ENCODE data around the gene NDFIP2.

The NDFIP2 gene

GRCh38 chr13:79492918-79493594 lies 12.1 kb downstream of the NDFIP2 start:
- peak overlapping the region; percentile 99 for H3K27ac ChIP-seq
- ChIA-PET POLR2A (ENCODE audit: low non-redundant PET) (no interaction called here), CTCF (interaction anchor here (1.0 kb wide), 1 partner anchor 69 kb away, joined by 3 read pairs; no protein-coding TSS in a partner anchor)
- DNase-seq (ENCODE audit: low spot score): no peak
- TF ChIP-seq CTCF (conservative IDR thresholded peaks at IDR 0.05; ENCODE audit: low read depth): no peak

GRCh38 chr13:79496188-79496587 lies 15.2 kb downstream of the NDFIP2 start:
- H3K27ac ChIP-seq: no peak overlapping the region

DNA sequence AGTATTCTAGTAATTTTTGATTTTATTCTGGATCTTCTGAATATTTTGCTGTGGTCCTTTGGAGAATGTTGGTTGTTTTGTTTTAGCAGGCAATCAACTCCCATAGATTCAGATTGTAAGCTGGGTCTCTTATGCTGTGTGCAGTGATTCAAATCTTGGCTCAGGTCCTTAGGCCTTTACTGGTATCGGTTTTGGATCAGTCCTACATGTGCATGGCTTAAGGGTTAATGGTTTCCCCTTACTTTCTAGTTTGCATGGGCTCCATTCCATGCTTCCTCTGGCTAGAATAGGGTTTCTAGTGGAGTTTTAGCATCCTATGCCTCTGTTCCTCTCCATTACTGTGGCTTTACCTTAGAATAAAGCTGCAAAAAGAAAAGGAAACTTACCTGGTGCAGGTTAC lies 16.1 kb downstream of the NDFIP2 start:
- H3K27ac ChIP-seq: no peak overlapping the region
- ChIA-PET CTCF (interaction anchor here (0.6 kb wide), 1 partner anchor 1604 kb away, joined by 4 read pairs; no protein-coding TSS in a partner anchor), POLR2A (ENCODE audit: low non-redundant PET) (no interaction called here)
- no peak for DNase-seq (ENCODE audit: low spot score)
- TF ChIP-seq CTCF (conservative IDR thresholded peaks at IDR 0.05; ENCODE audit: low read depth): no peak

More at GRCh38 chr13:79496188-79496587, 15.2 kb downstream of the NDFIP2 start:
- ChIA-PET CTCF (interaction anchor here (0.7 kb wide), 1 partner anchor 470 kb away, joined by 5 read pairs; no protein-coding TSS in a partner anchor), POLR2A (ENCODE audit: low non-redundant PET) (no interaction called here)
- no peak for DNase-seq (ENCODE audit: low spot score)
- no peak for TF ChIP-seq CTCF (conservative IDR thresholded peaks at IDR 0.05; ENCODE audit: low read depth)

DNA sequence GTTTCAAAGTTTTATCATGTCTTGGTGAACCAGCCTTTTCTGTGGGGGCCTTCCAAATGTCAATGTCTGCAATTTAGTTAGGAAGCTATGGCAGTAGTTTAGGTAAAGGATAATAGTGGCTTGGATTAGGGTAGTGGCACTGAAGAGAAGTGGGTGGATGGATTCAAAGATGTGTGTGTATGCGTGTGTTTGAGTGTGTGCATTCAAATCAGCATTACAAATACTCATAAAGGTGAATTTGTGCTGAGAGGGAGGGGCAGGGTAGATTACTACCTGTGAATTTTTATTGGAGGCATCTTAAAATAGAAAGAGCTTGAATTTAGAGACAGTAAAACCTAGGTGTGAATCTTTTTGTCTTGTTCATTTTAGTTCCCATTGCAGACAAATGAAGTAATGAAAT lies 16.9 kb downstream of the NDFIP2 start:
- no peak for DNase-seq (ENCODE audit: low spot score)
- CTCF ChIA-PET: no interaction called here
- no peak overlapping the region for H3K27ac ChIP-seq
- POLR2A ChIA-PET (ENCODE audit: low non-redundant PET): no interaction called here
- no peak for TF ChIP-seq CTCF (conservative IDR thresholded peaks at IDR 0.05; ENCODE audit: low read depth)

- POLR2A ChIA-PET (ENCODE audit: low non-redundant PET): no interaction called here
- no peak for DNase-seq (ENCODE audit: low spot score)
- TF ChIP-seq CTCF (conservative IDR thresholded peaks at IDR 0.05; ENCODE audit: low read depth): no peak
- CTCF ChIA-PET: no interaction called here
- H3K27ac ChIP-seq: no peak overlapping the region
These were observed 19.9 kb downstream of the NDFIP2 start for GRCh38 chr13:79500829-79501228.

DNA sequence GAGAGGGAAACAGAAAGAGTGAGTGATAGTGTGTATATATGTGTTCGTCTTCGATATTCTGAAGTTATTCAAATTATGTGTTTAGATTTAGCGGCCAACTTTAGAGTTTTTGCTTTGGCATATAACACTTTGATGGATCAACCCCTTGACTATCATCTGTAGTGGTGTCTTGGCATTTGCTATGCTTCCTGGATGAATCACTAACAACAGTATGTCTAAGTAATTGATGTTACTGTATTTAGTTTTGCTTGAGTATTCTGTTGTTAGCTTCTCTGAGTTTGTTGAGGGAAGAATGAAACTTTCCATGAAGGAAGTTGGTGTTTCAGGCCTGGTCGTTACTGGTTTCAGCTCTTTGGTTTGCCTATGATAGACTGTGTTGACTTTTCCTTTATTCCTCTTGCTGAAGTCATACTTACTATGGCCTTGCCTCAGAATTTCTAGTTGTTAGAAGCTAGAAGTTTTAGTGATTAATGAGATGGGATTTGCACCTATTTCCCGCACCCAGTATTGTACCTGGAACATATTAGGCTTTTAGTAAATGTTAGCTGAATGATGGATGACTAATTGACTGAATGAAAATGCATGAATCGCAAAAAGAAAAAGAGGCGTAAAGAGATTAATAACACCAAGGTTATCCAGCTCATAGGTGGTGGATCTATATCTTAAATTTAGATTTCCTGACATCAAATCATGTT lies 20.7 kb downstream of the NDFIP2 start:
- POLR2A ChIA-PET (ENCODE audit: low non-redundant PET): no interaction called here
- TF ChIP-seq CTCF (conservative IDR thresholded peaks at IDR 0.05; ENCODE audit: low read depth): no peak
- H3K27ac ChIP-seq: no peak overlapping the region
- CTCF ChIA-PET: interaction anchor here (0.7 kb wide), 1 partner anchor 77 kb away, joined by 3 read pairs; no protein-coding TSS in a partner anchor
- no peak for DNase-seq (ENCODE audit: low spot score)

Data from RWPE1 (cell line).